Ovary (tissue), 9 donors: ENCODE results near the gene GRK5. TPM values are rescaled to one million over a fixed set of nuclear protein-coding genes. Genes with fewer than 3 reads are reported as not detected.

Source experiments
- DNase-seq, 5 donors: peaks; one replicate each; pipeline ENCODE4 v3.0.0-alpha.2; 2019 to 2020
- H3K27ac ChIP-seq, 2 donors: fragments of 200-600 bp; one replicate each; pipeline versions ENCODE4 v1.5.1 to v1.8.0; 2019 to 2022
- H3K27me3 ChIP-seq: fragments of 200-600 bp; one replicate; pipeline ENCODE4 v1.8.0; 2022
- H3K36me3 ChIP-seq: fragments of 200-600 bp; sonication (generic); one replicate; pipeline ENCODE4 v1.5.1; 2019
- H3K4me1 ChIP-seq: one replicate; pipeline ENCODE4 v1.8.1; 2013; ENCODE audit warnings: mild to moderate bottlenecking, moderate library complexity; ENCODE audit not compliant: insufficient read depth
- H3K4me3 ChIP-seq: fragments of 200-600 bp; sonication (generic); one replicate; pipeline ENCODE4 v1.5.1; 2017
- H3K9me3 ChIP-seq, 2 donors: fragments of 200-600 bp in 1 of 2; sonication (generic) in 1 of 2; one replicate each; pipeline versions ENCODE4 v1.5.1 to v1.8.1; 2013 to 2019; ENCODE audit warnings: mild to moderate bottlenecking in 1 of 2, moderate library complexity in 1 of 2
- EP300 ChIP-seq: sonication (generic); formaldehyde crosslinking; IDR thresholded peaks from one replicate; pipeline ENCODE4 v1.6.1; 2017; ENCODE audit warnings: antibody characterized with exemption
- POLR2A ChIP-seq: fragments of 450-650 bp; IDR thresholded peaks from one replicate; pipeline ENCODE4 v1.6.1; 2017; ENCODE audit warnings: antibody characterized with exemption, mild to moderate bottlenecking, moderate library complexity
- WGBS, 3 donors: extraction: QIAGEN DNeasy Blood & Tissue Kit in 1 of 3; methylation state at CpG; one replicate each; pipeline versions ENCODE4 v1.1.5 to v1.1.7; 2013 to 2017; 5-methylcytosine and 5-hydroxymethylcytosine counted together
- intact Hi-C, 4 donors: fragments of 100-400 bp; cut with DNase I; formaldehyde crosslinking; loops; one replicate each; pipeline versions ENCODE4 v1.11.0 to v1.15.1; 2022 to 2023
- polyA plus RNA-seq, 2 donors: library from polyadenylated mRNA; stranded (reverse); fragments of 200-250 nt in 1 of 2; fragments of 350-450 nt in 1 of 2; fragmentation: Illumina TruSeq in 1 of 2; extraction: RNeasy Lipid Tissue Mini Kit (QIAGEN cat#74804) in 1 of 2; gene quantifications; one replicate each; pipeline ENCODE4 v1.2.3, GENCODE V29; 2013 to 2014
- total RNA-seq, 7 donors: library from RNA; depleted of rRNA in 2 of 7; stranded (reverse); fragments of >200 nt in 2 of 7; fragmentation: NEBNext Ultra II Directional in 3 of 7; extraction: Animal tissue kit (Norgen Biotek cat#: 25700) in 3 of 7; gene quantifications; one replicate each; pipeline versions ENCODE4 v1.1.0 to v1.2.4, GENCODE V29; 2016 to 2023
- TF ChIP-seq, protein P1 (sequence below), 3 donors: fragments of 450-650 bp in 2 of 3; fragments of 200-600 bp in 1 of 3; IDR thresholded peaks; one replicate each; pipeline versions ENCODE4 v1.5.1 to v1.8.0; 2016 to 2022; ENCODE audit warnings: antibody characterized with exemption in 3 of 3, mild to moderate bottlenecking in 1 of 3
- donor health status: DM: no; HTN: no; CAD: no; lungs with moderate emphysema.
- donor health status: DM: no; HTN: no; CAD: no.
- donor health status: Bipolar disorder and iron deficiency.
- donor health status: DM: yes; HTN: yes; CAD: no.
- donor health status: DM: no; HTN: no; CAD: no.
- donor health status: DM: yes; HTN: yes; CAD: no.

GRK5 gene
- total and polyA plus RNA-seq, 9 donors: 10.0 to 115 (median 38.2) TPM

DNA sequence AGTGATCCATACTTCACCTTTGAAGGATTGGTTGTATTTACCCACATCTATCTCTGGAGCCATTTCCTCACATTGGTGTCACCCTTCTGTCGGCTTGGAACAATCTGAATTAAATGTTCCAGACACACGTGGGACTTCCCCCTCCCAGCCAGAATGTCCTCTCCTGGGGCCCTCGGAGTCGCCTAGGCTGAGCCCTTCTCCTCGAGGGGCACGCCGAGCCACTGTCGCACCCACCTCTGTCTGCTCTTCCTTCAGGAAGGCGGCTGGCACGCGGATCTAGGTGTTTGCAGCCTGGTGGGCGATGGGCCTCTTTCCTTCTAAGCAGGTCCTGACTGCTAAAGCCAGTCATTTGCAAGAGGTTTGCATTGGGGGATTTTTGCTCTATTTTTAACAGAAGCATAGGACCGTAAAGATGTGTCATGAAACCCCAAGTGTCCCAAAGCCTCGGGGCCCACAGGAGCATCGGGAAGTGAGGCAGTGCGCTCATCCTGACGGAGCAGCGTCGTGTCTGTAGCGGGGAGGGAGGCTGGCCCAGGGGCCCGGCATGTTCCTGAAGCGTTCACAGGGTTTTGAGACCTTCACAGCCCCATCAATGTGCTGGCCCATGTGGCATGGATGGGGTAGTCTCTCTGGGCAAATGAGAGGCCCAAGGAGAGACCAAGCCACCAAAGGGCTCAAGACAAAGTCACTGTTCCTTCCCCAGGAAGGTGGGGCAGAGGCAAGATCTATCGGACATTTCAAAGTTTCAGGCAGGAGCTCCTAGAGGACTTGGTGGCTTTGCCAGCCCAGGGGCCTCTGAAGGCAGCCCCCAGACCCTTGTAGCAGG, 248.5 kb downstream of the GRK5 start:
- H3K27ac ChIP-seq: no peak overlapping the region
- DNase-seq: no peak
- intact Hi-C loops: no loop called here
- TF ChIP-seq, protein P1, sequence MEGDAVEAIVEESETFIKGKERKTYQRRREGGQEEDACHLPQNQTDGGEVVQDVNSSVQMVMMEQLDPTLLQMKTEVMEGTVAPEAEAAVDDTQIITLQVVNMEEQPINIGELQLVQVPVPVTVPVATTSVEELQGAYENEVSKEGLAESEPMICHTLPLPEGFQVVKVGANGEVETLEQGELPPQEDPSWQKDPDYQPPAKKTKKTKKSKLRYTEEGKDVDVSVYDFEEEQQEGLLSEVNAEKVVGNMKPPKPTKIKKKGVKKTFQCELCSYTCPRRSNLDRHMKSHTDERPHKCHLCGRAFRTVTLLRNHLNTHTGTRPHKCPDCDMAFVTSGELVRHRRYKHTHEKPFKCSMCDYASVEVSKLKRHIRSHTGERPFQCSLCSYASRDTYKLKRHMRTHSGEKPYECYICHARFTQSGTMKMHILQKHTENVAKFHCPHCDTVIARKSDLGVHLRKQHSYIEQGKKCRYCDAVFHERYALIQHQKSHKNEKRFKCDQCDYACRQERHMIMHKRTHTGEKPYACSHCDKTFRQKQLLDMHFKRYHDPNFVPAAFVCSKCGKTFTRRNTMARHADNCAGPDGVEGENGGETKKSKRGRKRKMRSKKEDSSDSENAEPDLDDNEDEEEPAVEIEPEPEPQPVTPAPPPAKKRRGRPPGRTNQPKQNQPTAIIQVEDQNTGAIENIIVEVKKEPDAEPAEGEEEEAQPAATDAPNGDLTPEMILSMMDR (IDR thresholded peaks at IDR 0.05): no peak
- TF ChIP-seq EP300 (no peak), POLR2A (no peak)
- no peaks in the 10 kb centered on the region for H3K27me3 ChIP-seq
- H3K4me1 ChIP-seq: peaks cover 5% of the 10 kb centered on the region
- no peaks in the 10 kb centered on the region for H3K9me3 ChIP-seq
- H3K4me3 ChIP-seq: no peak overlapping the region
- no peaks in the 10 kb centered on the region for H3K36me3 ChIP-seq
- WGBS, 3 donors: 89 to 94% (median 93%) methylated on average over 23 of the region's 23 CpGs

GRCh38 chr10:119456435-119456810, 249.1 kb downstream of the GRK5 start:
- no peak overlapping the region for H3K4me3 ChIP-seq
- TF ChIP-seq, protein P1 (IDR thresholded peaks at IDR 0.05): no peak
- TF ChIP-seq POLR2A (no peak), EP300 (no peak)
- H3K27ac ChIP-seq: no peak overlapping the region
- H3K4me1 ChIP-seq: peaks cover 5% of the 10 kb centered on the region
- 79 to 83% (median 80%) methylated on average over 7 of the region's 7 CpGs for WGBS, 3 donors
- H3K27me3 ChIP-seq: no peaks in the 10 kb centered on the region
- H3K36me3 ChIP-seq: no peaks in the 10 kb centered on the region
- H3K9me3 ChIP-seq: no peaks in the 10 kb centered on the region
- no peak for DNase-seq
- intact Hi-C loops: no loop called here

GRCh38 chr10:119457966-119458766, 250.8 kb downstream of the GRK5 start:
- H3K4me1 ChIP-seq: peaks cover 5% of the 10 kb centered on the region
- no peak for DNase-seq
- WGBS, 3 donors: 88 to 91% (median 88%) methylated on average over 27 to 28 of the region's 28 CpGs
- no peak overlapping the region for H3K4me3 ChIP-seq
- TF ChIP-seq, protein P1 (IDR thresholded peaks at IDR 0.05): no peak
- TF ChIP-seq EP300 (no peak), POLR2A (no peak)
- H3K9me3 ChIP-seq: no peaks in the 10 kb centered on the region
- H3K27ac ChIP-seq: no peak overlapping the region
- no peaks in the 10 kb centered on the region for H3K36me3 ChIP-seq
- intact Hi-C loops: no loop called here
- no peaks in the 10 kb centered on the region for H3K27me3 ChIP-seq

- no peaks in the 10 kb centered on the region for H3K9me3 ChIP-seq
- H3K27me3 ChIP-seq: no peaks in the 10 kb centered on the region
- DNase-seq: no peak
- WGBS, 3 donors: 90 to 94% (median 92%) methylated on average over 17 of the region's 17 CpGs
- no peak overlapping the region for H3K4me3 ChIP-seq
- peaks cover 5% of the 10 kb centered on the region for H3K4me1 ChIP-seq
- H3K27ac ChIP-seq: no peak overlapping the region
- intact Hi-C loops: no loop called here
- TF ChIP-seq, protein P1 (IDR thresholded peaks at IDR 0.05): no peak
- TF ChIP-seq EP300 (no peak), POLR2A (no peak)
- no peaks in the 10 kb centered on the region for H3K36me3 ChIP-seq
Observed at GRCh38 chr10:119459681-119460340, 252.4 kb downstream of the GRK5 start.
